HEK293 (cell line): Measurements from ENCODE around the gene CEP112.

Experiments
- ATF2 ChIP-seq: fragments of 450-650 bp; formaldehyde crosslinking; IDR thresholded peaks from 2 replicates; pipeline ENCODE4 v1.5.1; 2016; ENCODE audit warnings: missing biosample characterization, missing genetic modification characterization, low read depth
- CTCF ChIP-seq: fragments of 450-650 bp; formaldehyde crosslinking; IDR thresholded peaks from 2 replicates; pipeline ENCODE4 v1.5.1; 2016; ENCODE audit warnings: missing biosample characterization, missing genetic modification characterization
- MEIS1 ChIP-seq: sonication (generic); formaldehyde crosslinking; IDR thresholded peaks from 2 replicates; pipeline ENCODE4 v1.8.1; 2022; ENCODE audit warnings: missing genetic modification reagents, mild to moderate bottlenecking, borderline replicate concordance
- SP2 ChIP-seq: fragments of 450-650 bp; formaldehyde crosslinking; IDR thresholded peaks from 2 replicates; pipeline ENCODE4 v1.5.1; 2016; ENCODE audit warnings: missing biosample characterization, missing genetic modification characterization
- ZBTB11 ChIP-seq: fragments of 450-650 bp; formaldehyde crosslinking; conservative IDR thresholded peaks from 2 replicates; pipeline ENCODE4 v1.5.1; 2016; ENCODE audit warnings: low read depth, missing biosample characterization, missing genetic modification characterization
- ZNF311 ChIP-seq: fragments of 450-650 bp; formaldehyde crosslinking; IDR thresholded peaks from 2 replicates; pipeline ENCODE4 v1.5.1; 2017; ENCODE audit warnings: missing biosample characterization, missing genetic modification characterization, borderline replicate concordance
- ZNF350 ChIP-seq: fragments of 450-650 bp; formaldehyde crosslinking; IDR thresholded peaks from 2 replicates; pipeline ENCODE4 v1.5.0; 2017; ENCODE audit warnings: missing biosample characterization, mild to moderate bottlenecking, missing genetic modification characterization
- ZNF518A ChIP-seq: fragments of 450-650 bp; formaldehyde crosslinking; conservative IDR thresholded peaks from 2 replicates; pipeline ENCODE4 v1.5.1; 2016; ENCODE audit warnings: low read depth, missing biosample characterization, missing genetic modification characterization
- ZNF544 ChIP-seq: fragments of 450-650 bp; formaldehyde crosslinking; IDR thresholded peaks from 2 replicates; pipeline ENCODE4 v1.5.0; 2017; ENCODE audit warnings: missing biosample characterization, missing genetic modification characterization
- ZNF561 ChIP-seq: fragments of 450-650 bp; IDR thresholded peaks from 2 replicates; pipeline ENCODE4 v1.5.1; 2018; ENCODE audit warnings: missing biosample characterization, missing genetic modification characterization, borderline replicate concordance
- ZNF580 ChIP-seq: fragments of 450-650 bp; formaldehyde crosslinking; IDR thresholded peaks from 2 replicates; pipeline ENCODE4 v1.5.1; 2016; ENCODE audit warnings: missing biosample characterization, missing genetic modification characterization
- ZNF785 ChIP-seq: fragments of 450-650 bp; formaldehyde crosslinking; IDR thresholded peaks from 2 replicates; pipeline ENCODE4 v1.5.1; 2016; ENCODE audit warnings: missing biosample characterization, missing genetic modification characterization
- ZNF792 ChIP-seq: fragments of 450-650 bp; formaldehyde crosslinking; IDR thresholded peaks from 2 replicates; pipeline ENCODE4 v1.5.1; 2016; ENCODE audit warnings: missing biosample characterization, missing genetic modification characterization
- ZSCAN30 ChIP-seq: fragments of 450-650 bp; IDR thresholded peaks from 2 replicates; pipeline ENCODE4 v1.5.1; 2018; ENCODE audit warnings: missing biosample characterization, mild to moderate bottlenecking, missing genetic modification characterization, moderate library complexity

GRCh38 chr17:65685110-65685509, 506.8 kb downstream of the CEP112 start:
- TF ChIP-seq CTCF (tag by site-specific recombination) (no peak), SP2 (tag by site-specific recombination) (no peak), ZNF561 (tag by site-specific recombination) (no peak), ZNF350 (tag by site-specific recombination) (no peak), ZNF544 (tag by site-specific recombination) (no peak), ATF2 (tag by site-specific recombination) (no peak), ZNF785 (tag by site-specific recombination) (no peak), ZNF311 (no peak), MEIS1 (CRISPR knock-in tag) (no peak), ZNF792 (no peak), ZNF518A (tag by site-specific recombination) (no peak), ZSCAN30 (tag by site-specific recombination) (no peak), ZBTB11 (tag by site-specific recombination) (no peak), ZNF580 (tag by site-specific recombination) (no peak)
